ENCODE data around the gene DCC. TPM values are rescaled to one million over a fixed set of nuclear protein-coding genes. Genes with fewer than 3 reads are reported as not detected.

DCC gene
- total RNA-seq, 1 experiment from 2014 or later: 0.72 TPM

- TF ChIP-seq TP53 (CRISPR knock-in tag; IDR thresholded peaks at IDR 0.05) (no peak), RORB (CRISPR knock-in tag; IDR thresholded peaks at IDR 0.05) (no peak)
Observed at GRCh38 chr18:52339891-52340371, at the start of gene DCC (continued).

- POLR2A ChIA-PET: no interaction called here
- peaks cover 16% of the 10 kb centered on the region for H3K36me3 Mint-ChIP-seq
- TF ChIP-seq ZNF396 (CRISPR knock-in tag; IDR thresholded peaks at IDR 0.05; ENCODE audit: borderline replicate concordance) (no peak), SOX15 (CRISPR knock-in tag; IDR thresholded peaks at IDR 0.05) (no peak), TEAD1 (CRISPR knock-in tag; IDR thresholded peaks at IDR 0.05) (no peak), SMAD4 (CRISPR knock-in tag; IDR thresholded peaks at IDR 0.05) (no peak), NFE2L1 (CRISPR knock-in tag; IDR thresholded peaks at IDR 0.05) (no peak), PRDM15 (CRISPR knock-in tag; IDR thresholded peaks at IDR 0.05) (no peak), CBFB (CRISPR knock-in tag; IDR thresholded peaks at IDR 0.05; ENCODE audit: low read depth) (no peak)
- no peak overlapping the region for H3K27ac Mint-ChIP-seq
- peaks cover 24% of the 10 kb centered on the region for H3K9me3 Mint-ChIP-seq
- peaks cover 39% of the 10 kb centered on the region for H3K4me1 Mint-ChIP-seq
- ATAC-seq (peak; percentile 67), DNase-seq (ENCODE audit: low spot score) (no peak)
- no peak overlapping the region for H3K4me3 Mint-ChIP-seq
- CTCF ChIA-PET: interaction anchor here (0.6 kb wide), 1 partner anchor 23 kb away, joined by 3 read pairs; no protein-coding TSS in a partner anchor
- no peaks in the 10 kb centered on the region for H3K27me3 Mint-ChIP-seq (ENCODE audit: low read depth)
Observed at GRCh38 chr18:52310651-52311050, 29.3 kb upstream of the DCC start.

- peaks cover 30% of the 10 kb centered on the region for H3K9me3 Mint-ChIP-seq
- H3K4me3 Mint-ChIP-seq: no peak overlapping the region
- H3K36me3 Mint-ChIP-seq: peaks cover 22% of the 10 kb centered on the region
- DNase-seq (ENCODE audit: low spot score) (no peak), ATAC-seq (no peak)
- H3K4me1 Mint-ChIP-seq: peaks cover 39% of the 10 kb centered on the region
- H3K27me3 Mint-ChIP-seq (ENCODE audit: low read depth): no peaks in the 10 kb centered on the region
- CTCF ChIA-PET: no interaction called here
- H3K27ac Mint-ChIP-seq: no peak overlapping the region
- POLR2A ChIA-PET: interaction anchor here (0.6 kb wide), 1 partner anchor 407 kb away, joined by 4 read pairs; no protein-coding TSS in a partner anchor
- TF ChIP-seq EMX1 (CRISPR knock-in tag; IDR thresholded peaks at IDR 0.05): no peak
- TF ChIP-seq AR (CRISPR knock-in tag; IDR thresholded peaks at IDR 0.05): no peak
- TF ChIP-seq GABPB1 (CRISPR knock-in tag; IDR thresholded peaks at IDR 0.05): no peak
- no peak for TF ChIP-seq ZNF671 (CRISPR knock-in tag; IDR thresholded peaks at IDR 0.05)
- TF ChIP-seq RORB (CRISPR knock-in tag; IDR thresholded peaks at IDR 0.05): no peak
- no peak for TF ChIP-seq ZNF138 (CRISPR knock-in tag; conservative IDR thresholded peaks at IDR 0.05)
- TF ChIP-seq MYBL2 (CRISPR knock-in tag; IDR thresholded peaks at IDR 0.05): no peak
- TF ChIP-seq OVOL2 (CRISPR knock-in tag; IDR thresholded peaks at IDR 0.05; ENCODE audit: borderline replicate concordance): no peak
- no peak for TF ChIP-seq ZNF425 (CRISPR knock-in tag; conservative IDR thresholded peaks at IDR 0.05)
- no peak for TF ChIP-seq JUN (CRISPR knock-in tag; IDR thresholded peaks at IDR 0.05)
- TF ChIP-seq NR1H2 (CRISPR knock-in tag; IDR thresholded peaks at IDR 0.05): no peak
- no peak for TF ChIP-seq SMAD3 (CRISPR knock-in tag; IDR thresholded peaks at IDR 0.05; ENCODE audit: borderline replicate concordance)
- TF ChIP-seq ZMAT4 (CRISPR knock-in tag; IDR thresholded peaks at IDR 0.05): no peak
- no peak for TF ChIP-seq FOXP4 (CRISPR knock-in tag; IDR thresholded peaks at IDR 0.05)
- TF ChIP-seq JAZF1 (CRISPR knock-in tag; IDR thresholded peaks at IDR 0.05): no peak
- no peak for TF ChIP-seq CDX4 (CRISPR knock-in tag; IDR thresholded peaks at IDR 0.05; ENCODE audit: borderline replicate concordance)
- TF ChIP-seq CBFB (CRISPR knock-in tag; IDR thresholded peaks at IDR 0.05; ENCODE audit: low read depth): no peak
Observed at GRCh38 chr18:52311331-52311730, 28.7 kb upstream of the DCC start.
